Suprapubic skin (tissue), 4 donors: Measurements from ENCODE around the gene SPANXN5.
"Not testable (repeated sequence)": the region's sequence is repeated elsewhere in the genome, so short reads cannot be mapped to it uniquely, and the experiment has no call there.

Experiments used
- CTCF ChIP-seq, 2 donors: fragments of 200-600 bp in 1 of 2; fragments of 450-650 bp in 1 of 2; sonication (generic) in 1 of 2; IDR thresholded peaks; one replicate each; pipeline ENCODE4 v1.5.1; 2016 to 2019; ENCODE audit warnings: antibody characterized with exemption in 2 of 2, mild to moderate bottlenecking in 1 of 2, moderate library complexity in 1 of 2
- POLR2A ChIP-seq, 2 donors: fragments of 450-650 bp; IDR thresholded peaks; one replicate each; pipeline ENCODE4 v1.6.1; 2017; ENCODE audit warnings: antibody characterized with exemption in 2 of 2, mild to moderate bottlenecking in 2 of 2, moderate library complexity in 2 of 2
- POLR2AphosphoS5 ChIP-seq, 3 donors: sonication (generic); formaldehyde crosslinking; IDR thresholded peaks; one replicate each; pipeline ENCODE4 v1.6.1; 2017; ENCODE audit warnings: antibody characterized with exemption in 3 of 3

- TF ChIP-seq CTCF, POLR2A, POLR2AphosphoS5 (IDR thresholded peaks at IDR 0.05): not testable (repeated sequence)
Measured at GRCh38 chrX:52843619-52844018, 46.4 kb upstream of the SPANXN5 start.
